Cerebellar nuclear complex (tissue), 1 donor: ENCODE data around the gene HMG20A.
A peak's percentile ranks its signal among the peaks of the same experiment; 100 is the strongest.

Source experiments
- DNase-seq, 2 experiments: peaks; one replicate each; lab custom pipeline; 2025; lab: John Stamatoyannopoulos, UW

HMG20A gene

GRCh38 chr15:77478051-77478450 is 57.4 kb downstream of the HMG20A start:
- no peak for DNase-seq

DNA sequence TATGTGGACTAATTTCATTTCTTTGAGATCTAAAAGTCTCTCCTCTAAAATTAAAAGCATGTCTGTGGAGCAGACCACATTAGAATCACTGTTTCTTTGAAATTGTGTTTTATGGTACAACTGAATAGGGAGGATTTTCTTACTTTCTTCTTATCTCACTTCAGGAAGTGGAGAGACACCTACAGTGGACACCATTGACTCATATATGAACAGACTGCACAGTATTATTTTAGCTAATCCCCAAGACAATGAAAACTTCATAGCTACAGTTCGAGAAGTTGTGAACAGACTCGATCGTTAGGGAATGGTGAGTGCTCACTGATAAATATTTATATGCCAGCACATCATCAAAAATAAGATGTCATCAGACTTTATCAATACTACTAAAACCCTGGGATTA is 58.3 kb downstream of the HMG20A start:
- no peak for DNase-seq

- no peak for DNase-seq
These were observed 60.4 kb downstream of the HMG20A start for GRCh38 chr15:77480859-77481633.

DNA sequence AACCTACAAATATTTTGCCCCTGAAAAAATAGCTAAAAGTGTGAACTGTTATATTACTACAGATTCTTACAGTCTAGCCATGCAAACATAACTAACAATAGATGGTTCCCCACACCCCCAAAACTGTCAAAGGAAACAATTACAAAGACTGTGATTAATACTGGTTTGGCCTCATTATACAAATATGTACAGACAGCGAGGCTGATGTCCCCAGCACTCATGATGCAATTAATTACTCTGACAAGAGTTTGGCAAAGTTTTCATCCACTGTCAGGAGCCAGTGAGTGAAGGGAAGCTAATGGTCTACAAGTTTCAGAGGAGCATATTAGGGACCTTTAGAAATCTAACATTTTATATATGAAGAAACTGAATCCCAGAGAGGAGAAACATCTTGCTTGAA is 61.0 kb downstream of the HMG20A start:
- no peak for DNase-seq

DNA sequence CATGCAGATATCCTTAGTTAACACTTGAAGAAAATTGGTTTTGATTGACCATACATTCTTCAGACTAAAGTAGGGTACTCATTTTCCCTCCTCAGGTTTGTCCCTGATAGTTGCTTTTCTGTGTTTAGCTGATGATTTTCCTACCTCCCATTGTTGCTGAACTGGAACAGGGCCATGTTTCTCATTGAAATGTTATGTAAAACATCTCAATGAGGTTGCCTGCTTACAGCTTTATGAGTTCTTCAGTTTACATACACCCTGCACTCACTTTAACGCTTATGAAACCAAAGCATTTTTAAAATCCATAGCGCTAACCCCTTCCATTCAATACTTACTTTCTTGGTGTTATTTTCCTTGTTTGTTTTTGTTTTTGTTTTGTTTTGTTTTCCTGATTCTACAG is 61.9 kb downstream of the HMG20A start:
- DNase-seq: no peak

- DNase-seq: no peak
These were observed 62.9 kb downstream of the HMG20A start for GRCh38 chr15:77483425-77484140.

DNA sequence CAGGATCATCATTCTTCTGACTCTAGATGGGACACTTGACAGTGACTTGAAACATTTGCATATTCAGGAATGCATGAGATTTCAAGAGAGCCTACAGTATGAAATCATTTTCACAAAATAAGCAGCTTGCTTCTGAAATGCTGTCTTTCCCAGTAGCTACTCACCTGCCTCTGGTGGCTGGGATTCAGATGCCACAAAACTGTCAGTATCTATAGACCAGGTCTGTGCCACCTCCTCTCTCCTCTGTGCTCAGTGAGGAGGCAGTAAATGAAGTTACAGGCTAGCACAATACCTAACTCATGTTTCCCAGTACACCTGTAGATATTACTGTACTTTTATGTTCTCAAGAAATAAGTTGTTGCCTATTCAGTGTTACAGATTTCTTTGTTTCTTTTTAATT is 64.3 kb downstream of the HMG20A start:
- DNase-seq: no peak

GRCh38 chr15:77486542-77487468 is 66.1 kb downstream of the HMG20A start:
- no peak for DNase-seq

DNA sequence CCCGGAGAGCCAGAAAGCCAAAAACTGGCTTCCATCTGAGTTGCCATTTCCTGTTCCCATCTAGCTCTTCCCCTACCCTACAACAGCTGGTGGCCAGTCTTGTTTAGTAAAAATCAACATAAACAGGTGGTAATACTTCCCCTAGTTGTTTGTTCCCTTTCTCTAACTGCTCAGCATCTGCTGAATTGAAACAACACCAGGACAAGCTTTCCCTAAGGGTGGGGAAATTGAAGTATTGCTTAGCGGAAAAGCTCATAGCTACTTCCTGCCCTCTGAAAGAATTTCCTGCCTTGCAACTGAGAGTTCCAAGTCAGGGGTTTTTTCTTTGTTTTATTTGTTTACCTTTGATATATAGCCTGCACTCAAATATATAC is 66.8 kb downstream of the HMG20A start:
- DNase-seq: no peak

- no peak for DNase-seq
These were observed 67.2 kb downstream of the HMG20A start for GRCh38 chr15:77487888-77488287.

DNA sequence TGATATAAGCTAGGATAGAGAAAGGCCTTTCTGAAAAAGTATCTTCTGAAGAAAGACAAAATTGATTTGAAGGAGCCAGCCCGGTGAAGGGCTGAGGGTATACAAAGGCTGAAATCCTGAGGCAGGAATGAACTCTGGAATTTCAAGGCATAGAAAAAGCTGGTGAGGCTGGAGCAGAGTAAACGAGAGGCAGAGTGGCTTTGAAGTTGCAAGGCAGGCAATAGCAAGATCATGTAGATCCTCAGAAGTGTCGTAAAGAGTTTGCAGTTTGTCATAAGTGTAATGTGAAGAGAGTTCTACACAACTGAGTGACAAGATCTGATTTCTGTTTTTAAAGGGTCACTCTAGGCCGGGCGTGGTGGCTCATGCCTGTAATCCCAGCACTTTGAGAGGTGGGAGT is 69.0 kb downstream of the HMG20A start:
- DNase-seq: no peak

DNA sequence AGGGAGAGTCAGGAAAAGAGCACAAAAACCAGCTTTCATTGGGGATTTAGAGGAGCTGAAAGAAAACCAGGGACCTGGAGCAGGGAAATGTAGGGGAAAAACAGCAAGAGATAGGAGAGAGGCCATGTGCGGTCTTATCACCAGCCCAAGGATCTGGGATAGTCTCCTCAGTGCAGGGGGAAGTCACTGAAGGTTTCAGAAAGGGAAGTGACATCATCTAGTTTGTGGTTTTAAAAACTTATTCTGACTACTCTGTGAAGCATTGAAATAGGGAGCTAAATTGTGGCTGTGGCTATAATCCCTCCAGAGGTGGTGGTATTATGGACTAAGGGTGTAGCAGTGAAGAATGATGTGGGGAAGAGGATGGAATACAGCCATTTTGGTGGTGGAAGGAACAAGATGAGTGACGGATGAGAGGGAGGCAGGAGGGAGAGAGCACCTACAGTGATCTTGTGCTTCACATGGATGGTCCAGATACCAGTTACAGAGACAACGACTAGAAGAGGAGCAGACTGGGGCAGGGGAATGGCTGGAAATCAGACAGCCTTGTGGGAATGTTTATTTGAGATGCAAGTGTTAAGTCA is 72.7 kb downstream of the HMG20A start:
- DNase-seq: no peak

- DNase-seq: no peak
These were observed 73.6 kb downstream of the HMG20A start for GRCh38 chr15:77494073-77494867.

GRCh38 chr15:77494964-77495363 is 74.3 kb downstream of the HMG20A start:
- no peak for DNase-seq

GRCh38 chr15:77495838-77496596 is 75.3 kb downstream of the HMG20A start:
- DNase-seq: no peak

GRCh38 chr15:77496715-77497109 is 76.0 kb downstream of the HMG20A start:
- no peak for DNase-seq

DNA sequence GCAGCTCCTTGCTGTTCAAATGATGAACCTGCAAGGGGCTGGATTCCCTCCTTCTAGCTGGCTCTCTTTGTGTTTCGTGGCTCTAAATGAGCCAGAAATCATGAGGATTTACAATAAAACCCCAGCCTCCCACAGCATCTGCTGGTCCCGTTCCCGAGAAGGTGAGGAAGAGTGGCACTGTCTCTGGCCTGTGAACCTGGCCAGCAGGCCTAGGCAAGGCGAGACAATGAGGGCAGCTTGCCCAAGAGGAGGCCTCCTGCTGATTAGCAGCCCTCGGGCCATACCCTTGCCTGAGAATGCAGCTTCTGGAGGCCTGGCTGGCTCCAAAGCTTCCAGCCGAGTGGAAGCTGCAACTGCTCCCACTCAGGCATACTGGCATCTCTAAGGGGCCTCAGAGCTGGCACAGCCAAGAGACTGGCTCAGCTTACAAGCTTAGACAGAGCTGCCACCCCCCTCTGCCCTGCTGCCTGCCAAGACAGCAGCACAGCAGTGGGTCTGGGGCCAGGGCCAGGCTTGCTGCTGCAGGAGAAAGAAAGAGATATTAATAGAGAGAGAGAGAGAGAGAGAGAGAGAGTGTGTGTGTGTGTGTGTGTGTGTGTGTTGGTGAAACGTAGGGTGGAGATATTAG is 76.5 kb downstream of the HMG20A start:
- peak; percentile 85 to 96 for DNase-seq

- DNase-seq: no peak
These were observed 77.3 kb downstream of the HMG20A start for GRCh38 chr15:77497942-77498361.

- no peak for DNase-seq
These were observed 78.5 kb downstream of the HMG20A start for GRCh38 chr15:77499087-77499760.
